Skin of body (tissue), 2 donors: ENCODE results near the gene MMP24. TPM values are rescaled to one million over a fixed set of nuclear protein-coding genes. Genes with fewer than 3 reads are reported as not detected.
"Not testable (repeated sequence)": the region's sequence is repeated elsewhere in the genome, so short reads cannot be mapped to it uniquely, and the experiment has no call there.

Source experiments
- DNase-seq: peaks from one replicate; lab custom pipeline; 2025; lab: John Stamatoyannopoulos, UW
- total RNA-seq: library from RNA; depleted of rRNA; stranded (reverse); fragments of >200 nt; gene quantifications from one replicate; pipeline ENCODE4 v1.2.3, GENCODE V29; 2014

Gene MMP24
- total RNA-seq, 1 donor from 2014 or later: 0.39 TPM

DNA sequence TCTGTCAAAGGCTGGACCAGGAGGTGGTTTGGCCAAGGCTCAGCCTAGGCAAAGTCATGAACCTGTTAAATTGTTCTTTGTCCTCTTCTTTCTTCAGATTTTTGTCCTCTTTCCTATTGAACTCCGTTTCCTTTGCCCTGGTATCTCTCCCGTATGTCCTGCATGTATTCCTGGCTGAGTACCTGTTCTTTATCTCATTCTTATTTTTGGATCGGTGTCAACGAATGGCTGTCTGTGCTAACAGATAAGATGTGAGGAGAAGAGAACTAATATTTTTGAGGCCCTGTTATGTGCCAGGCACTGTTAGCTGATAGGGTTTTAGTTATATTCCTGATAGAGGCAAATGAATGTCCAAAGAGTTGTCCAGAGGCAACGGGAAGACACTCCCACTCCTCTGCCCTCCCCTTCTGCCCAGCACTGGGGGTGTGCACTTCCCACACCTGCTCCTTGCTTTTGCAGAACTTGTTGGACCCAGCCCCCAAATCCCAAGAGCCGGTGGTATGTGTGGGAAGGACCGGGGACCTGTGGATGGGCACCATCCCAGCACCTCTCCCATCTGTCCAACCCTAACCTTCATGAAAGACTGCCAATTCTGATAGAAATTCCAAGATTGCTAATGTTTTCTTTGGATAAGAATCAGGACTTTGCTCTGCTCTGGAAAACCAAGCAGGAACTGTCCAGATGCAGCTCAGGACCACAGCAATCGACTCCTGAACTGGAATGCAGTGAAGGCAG lies 30.9 kb downstream of the MMP24 start:
- no peak for DNase-seq

DNA sequence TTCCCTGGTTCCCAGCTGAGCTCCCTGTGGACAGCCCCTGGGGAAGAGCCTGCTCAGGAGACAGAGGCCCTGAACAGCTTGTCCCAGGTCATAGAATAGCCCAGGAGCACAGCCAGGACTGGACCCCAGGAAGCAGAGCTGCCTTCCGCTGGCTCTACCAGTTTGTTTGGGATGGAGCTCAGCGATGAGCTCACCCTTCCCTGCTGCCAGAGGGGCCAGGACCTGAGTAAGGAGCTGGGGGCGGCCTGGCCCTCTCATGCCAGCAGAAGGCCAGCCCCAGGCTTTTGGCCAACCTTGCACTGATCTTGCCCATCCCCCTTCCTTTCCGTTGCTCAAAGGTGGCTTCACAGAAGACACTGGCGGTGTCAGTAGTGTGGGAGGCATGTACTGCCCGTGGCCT lies 33.9 kb downstream of the MMP24 start:
- DNase-seq: no peak

DNA sequence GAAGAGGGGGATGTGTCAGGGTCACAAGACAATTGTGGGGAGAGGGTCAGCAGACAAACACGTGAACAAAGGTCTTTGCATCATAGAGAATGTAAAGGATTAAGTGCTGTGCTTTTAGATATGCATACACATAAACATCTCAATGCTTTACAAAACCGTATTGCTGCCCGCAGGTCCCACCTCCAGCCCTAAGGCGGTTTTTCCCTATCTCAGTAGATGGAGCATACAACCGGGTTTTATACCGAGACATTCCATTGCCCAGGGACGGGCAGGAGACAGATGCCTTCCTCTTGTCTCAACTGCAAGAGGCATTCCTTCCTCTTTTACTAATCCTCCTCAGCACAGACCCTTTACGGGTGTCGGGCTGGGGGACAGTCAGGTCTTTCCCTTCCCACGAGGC lies 35.8 kb downstream of the MMP24 start:
- not testable (repeated sequence) for DNase-seq

DNA sequence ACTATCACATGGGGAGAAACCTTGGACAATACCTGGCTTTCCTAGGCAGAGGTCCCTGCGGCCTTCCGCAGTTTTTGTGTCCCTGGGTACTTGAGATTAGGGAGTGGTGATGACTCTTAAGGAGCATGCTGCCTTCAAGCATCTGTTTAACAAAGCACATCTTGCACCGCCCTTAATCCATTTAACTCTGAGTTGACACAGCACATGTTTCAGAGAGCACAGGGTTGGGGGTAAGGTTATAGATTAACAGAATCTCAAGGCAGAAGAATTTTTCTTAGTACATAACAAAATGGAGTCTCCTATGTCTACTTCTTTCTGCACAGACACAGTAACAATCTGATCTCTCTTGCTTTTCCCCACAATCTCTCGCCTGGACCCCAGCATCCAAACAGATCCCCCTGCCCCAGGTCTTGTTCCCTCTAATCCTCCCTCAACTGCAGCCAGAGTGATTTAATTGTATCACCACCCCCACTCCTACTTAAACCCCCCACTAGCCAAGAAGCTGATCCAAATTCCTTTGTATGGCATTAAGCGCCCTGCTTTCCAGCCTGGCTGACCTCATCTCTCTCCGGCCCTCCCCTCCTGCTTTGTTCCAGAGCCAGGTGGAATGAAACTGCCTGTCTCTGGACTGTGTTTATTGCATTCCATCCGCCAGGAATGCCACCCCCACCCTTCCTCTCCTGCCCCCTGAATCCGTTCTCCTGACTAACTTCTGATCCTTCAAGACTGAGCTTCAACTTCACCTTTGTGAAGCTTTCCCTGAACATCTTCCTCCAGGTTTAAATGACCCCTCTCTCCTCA lies 36.4 kb downstream of the MMP24 start:
- DNase-seq: not testable (repeated sequence)

DNA sequence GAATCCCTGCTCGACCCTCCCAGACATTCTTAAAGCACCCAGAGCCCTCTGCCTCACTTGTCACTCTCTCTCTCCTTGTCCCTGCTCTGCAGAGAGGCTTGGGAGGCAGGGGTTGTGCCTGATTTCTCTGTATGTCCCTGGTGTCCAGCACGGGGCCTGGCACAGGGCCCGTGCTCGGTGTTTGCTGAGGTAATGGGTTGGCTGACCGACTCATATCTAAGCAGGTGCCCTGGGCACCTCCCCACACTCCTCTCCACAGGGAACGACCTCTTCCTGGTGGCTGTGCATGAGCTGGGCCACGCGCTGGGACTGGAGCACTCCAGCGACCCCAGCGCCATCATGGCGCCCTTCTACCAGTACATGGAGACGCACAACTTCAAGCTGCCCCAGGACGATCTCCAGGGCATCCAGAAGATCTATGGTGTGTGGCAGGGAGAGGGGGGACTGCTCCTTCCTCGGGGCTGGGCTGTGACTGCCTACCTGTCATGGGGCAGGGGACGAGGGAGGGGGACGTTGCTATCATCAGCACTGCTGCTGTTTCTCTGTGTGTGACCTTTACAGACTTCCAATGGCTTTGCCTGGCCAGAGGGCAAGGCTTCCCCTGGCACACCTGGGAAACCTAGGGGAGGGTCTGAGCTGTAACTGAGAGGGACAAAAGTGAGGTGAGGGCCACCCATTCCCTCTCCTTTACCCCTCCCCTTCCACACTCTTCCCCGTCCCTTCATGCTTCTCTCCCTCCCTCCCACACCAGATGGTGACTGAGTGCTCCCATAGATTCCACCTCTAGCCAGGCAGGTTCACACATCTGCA lies 37.2 kb downstream of the MMP24 start:
- no peak for DNase-seq

DNA sequence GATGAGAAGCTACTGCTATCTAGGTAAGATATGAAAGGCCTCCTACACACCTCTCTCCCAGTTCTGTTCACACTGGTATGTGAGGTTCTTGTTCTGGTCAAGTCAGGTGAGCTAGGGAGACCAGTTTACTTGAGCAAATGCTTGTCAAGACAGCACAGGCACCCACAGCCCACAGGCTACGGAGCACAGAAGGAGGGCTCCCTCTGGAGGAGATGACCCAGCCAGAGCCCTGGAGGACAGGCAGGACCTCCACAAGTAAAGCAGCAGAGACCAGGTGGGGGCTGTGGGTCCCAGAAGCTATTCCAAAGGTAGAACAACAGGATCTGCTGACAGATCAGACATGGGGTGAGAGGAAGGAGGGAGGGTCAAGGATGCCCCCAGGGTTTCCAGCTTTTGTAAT lies 38.3 kb downstream of the MMP24 start:
- no peak for DNase-seq

DNA sequence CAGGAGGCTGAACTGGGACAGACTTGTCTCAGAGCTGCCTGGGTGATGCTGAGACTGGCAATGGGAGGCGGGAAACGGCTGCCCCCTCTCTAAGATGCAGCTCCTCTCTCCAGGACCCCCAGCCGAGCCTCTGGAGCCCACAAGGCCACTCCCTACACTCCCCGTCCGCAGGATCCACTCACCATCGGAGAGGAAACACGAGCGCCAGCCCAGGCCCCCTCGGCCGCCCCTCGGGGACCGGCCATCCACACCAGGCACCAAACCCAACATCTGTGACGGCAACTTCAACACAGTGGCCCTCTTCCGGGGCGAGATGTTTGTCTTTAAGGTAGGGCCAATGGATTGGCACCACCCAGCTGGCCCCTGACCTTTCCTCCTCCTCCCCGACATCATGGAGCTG lies 40.6 kb downstream of the MMP24 start:
- DNase-seq: no peak

DNA sequence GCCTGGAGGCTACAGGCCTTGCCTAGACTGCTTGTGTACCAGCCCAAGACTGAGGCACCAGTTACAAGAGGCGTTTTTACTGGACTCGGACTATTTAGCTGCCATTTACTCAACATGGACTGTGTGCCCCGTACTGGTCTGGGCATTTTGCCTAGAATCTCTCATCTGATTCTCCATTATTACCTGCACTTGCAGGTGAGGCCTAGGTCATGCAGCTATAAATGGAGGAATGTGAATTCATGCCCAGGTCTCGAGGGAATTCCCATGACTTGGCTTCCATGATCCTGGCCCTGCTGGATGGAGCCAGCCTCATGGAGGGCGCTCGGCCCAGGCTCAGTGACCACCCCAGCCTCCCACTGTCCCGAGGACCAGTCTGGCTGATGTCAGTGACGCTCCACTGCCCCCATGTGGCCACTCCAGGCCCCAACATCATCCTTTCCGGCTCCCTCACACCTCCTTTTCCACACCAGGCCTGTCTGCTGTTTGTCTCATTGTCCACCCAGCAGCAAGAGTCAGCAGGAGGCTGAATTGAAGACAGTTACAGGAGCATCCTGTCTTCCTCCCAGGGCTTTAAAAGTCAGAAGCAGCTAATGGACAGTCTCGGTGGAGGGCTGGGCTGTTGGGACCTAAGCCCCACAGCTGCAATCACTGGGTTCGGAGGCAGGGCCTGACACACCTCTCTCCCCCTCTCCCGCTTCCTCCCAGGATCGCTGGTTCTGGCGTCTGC lies 42.7 kb downstream of the MMP24 start:
- no peak for DNase-seq

DNA sequence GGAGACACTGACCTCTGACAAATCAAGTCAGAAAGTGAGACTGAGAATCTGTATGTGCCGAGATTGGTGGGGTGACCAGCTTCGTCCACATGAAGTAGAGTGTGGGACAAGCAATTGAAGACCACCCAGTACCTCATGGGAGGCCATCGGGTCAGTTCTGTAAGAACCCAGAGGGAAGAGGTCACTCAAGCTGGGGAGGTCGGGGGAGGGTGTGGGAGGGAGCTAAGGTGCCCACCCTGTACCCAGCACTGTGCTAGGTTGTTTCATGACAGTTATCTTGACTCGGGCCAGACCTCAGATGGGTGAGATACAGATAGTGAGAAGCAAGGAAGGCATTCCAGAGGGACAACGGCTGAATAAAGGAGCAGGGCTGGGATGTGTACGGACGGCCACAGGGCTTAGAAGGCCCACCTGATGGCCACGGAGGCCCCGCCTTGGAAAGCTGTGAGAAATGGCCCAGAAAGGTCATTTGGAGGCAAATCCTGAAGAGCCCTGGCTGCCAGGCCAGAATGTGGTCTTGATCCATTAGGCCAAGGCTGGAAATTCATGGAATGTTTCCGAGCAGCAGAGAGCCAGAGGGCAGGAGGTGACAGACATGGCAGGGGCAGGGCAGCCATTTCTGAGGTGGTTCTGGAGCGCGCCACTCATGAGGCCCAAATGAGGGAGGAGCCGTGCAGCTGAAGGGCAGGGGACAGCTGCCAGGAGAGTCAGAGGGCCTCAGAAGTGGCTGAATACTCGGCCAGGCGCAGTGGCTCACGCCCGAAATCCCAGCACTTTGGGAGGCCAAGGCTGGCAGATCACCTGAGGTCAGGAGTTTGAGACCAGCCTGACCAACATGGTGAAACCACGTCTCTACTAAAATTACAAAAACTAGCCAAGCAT lies 43.8 kb downstream of the MMP24 start:
- DNase-seq: no peak

DNA sequence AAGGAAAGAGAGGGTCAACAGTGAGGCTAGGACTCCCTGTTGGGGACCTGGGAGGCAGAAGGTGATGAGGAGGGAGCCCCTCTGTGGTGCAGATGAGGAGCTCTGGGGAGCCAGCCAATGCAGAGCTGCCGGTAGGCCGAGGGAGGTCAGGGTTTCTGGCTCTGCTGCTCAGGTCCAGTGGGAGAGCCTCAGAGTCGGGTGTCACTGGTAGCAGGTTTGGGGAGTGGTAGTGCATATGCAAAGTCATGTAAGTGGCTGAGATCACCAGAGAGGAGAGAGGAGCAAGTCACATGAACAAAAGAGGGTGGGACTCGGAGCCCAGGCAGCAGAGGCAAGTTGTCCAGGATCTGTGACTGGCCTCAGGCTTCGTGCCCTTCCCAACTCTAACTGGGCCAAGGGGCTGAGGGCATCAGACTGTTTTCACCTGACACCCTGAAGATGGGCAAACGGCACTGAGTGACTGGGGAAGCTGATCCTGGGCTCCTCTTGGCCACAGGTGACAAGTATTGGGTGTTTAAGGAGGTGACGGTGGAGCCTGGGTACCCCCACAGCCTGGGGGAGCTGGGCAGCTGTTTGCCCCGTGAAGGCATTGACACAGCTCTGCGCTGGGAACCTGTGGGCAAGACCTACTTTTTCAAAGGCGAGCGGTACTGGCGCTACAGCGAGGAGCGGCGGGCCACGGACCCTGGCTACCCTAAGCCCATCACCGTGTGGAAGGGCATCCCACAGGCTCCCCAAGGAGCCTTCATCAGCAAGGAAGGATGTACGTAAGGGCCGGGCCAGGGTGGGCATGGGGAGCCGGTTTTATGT lies 44.8 kb downstream of the MMP24 start:
- DNase-seq: no peak

DNA sequence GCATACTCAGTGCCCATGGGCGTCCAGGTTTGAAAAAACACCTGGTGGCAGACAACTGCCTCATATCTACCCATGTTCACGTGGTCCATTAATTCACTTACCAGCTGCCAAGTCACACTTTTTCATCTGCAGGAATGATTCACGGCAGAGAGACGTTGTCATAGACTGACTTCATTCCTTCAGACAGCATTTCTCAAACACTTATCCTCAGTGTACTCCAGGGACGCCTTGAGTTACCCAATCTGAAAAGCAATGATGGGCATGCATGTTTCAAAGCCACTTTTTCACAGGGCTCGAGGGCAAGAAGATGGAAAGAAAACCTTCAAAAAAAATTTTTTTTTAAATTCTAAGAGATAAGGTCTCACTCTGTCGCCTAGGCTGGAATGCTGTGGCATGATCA lies 45.4 kb downstream of the MMP24 start:
- DNase-seq: no peak

DNA sequence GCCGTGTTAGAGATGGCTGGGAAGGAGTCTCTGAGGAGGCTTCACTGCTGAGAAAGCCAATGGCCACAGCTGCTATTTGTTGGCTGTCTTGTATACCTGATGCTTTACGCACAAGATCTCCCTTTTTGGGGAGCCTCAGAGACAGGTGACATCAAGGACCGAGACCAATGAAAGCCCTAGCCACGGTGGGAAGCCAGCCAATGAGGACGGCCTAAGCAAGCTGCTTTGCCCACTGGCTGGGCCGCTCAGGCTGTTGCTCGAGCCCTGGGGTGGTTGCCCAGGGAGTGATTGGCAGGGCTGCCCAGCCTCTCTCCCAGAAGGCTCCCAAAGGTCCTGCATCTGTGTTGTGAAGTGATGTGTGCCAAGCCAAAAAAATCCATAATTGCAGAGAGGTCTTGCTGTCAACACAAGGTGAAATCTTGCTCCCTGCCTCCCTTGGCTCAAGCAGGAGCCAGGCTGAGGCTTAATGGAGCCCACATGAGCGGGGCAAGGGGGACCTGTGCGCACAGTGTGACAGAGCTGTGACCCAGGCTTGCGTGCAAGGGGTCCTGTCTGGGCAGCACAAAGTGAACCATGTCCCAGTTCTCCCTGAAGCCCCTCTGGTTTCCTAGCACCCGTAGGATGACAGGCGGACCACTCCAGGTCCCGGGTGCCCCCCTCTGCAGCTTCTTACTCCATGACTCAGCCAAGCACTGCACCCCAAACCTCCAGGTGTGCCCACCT lies 47.1 kb downstream of the MMP24 start:
- DNase-seq: no peak

DNA sequence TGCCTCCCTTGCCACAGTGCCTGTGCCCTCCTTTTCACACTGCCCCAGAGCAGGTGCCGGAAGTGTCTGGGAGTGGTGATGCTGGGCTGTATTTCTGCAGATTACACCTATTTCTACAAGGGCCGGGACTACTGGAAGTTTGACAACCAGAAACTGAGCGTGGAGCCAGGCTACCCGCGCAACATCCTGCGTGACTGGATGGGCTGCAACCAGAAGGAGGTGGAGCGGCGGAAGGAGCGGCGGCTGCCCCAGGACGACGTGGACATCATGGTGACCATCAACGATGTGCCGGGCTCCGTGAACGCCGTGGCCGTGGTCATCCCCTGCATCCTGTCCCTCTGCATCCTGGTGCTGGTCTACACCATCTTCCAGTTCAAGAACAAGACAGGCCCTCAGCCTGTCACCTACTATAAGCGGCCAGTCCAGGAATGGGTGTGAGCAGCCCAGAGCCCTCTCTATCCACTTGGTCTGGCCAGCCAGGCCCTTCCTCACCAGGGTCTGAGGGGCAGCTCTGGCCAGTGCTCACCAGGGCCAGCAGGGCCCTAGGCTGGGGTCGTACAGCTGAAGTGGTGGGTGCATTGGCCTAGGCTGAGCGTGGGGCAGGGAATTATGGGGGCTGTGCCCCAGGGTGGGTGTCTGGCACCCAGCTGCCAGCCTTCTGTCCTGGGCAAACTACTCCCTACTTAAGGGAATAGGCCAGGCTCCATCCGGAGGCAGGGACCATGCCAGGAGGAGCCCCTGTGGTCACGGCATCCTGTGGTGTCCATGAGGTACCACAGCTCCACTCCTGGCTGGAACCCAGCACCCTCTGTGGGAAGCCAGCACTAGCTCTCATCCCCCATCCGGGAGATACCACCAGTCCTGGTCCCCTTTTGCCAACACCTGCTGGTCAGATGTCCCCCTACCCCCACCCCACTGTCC lies 47.9 kb downstream of the MMP24 start:
- DNase-seq: no peak

DNA sequence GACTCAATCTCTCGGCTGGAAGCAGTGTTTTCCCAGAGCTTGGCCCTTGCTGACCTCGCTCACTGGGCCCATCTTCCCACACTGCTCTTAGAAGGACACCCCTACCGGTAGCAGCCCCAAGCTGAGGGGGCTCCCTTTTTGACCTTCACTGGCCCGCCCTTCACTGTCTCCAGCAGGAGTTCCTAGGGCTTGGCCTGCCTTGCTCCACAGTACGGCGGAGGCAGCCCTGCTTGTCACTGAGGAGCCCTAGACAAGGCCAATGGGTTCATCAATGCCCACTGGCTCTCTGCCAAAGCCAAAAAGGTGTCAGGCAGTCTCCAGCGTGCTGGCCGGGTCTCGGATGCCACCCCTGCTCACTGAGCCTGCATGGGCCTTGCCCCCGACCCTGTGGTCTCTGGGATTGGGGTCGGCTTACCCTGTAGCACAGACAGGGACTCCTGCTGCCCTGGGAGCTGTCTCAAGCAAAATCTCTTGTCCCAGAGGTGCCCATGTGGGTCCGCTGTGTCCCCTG lies 49.3 kb downstream of the MMP24 start:
- no peak for DNase-seq

DNA sequence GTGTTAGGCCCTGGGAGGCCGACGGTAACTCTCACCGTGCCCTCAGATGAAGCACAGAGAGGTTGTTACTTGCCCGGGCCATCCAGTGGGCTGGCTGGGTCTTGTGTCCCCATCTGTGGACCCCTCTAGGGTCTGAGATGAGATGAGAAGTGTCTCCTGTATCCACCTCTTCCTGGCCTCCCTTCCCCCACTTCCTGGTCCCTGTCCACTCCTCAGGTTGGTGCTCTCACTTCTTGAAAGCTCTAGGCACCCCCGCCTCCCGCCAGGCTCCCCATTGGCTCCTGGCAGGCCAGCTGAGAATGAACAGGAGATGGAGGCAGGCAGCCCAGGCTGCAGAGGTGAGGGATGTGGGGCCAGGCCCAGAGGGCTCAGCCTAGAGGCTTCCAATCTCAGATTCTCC lies 49.9 kb downstream of the MMP24 start:
- no peak for DNase-seq

DNA sequence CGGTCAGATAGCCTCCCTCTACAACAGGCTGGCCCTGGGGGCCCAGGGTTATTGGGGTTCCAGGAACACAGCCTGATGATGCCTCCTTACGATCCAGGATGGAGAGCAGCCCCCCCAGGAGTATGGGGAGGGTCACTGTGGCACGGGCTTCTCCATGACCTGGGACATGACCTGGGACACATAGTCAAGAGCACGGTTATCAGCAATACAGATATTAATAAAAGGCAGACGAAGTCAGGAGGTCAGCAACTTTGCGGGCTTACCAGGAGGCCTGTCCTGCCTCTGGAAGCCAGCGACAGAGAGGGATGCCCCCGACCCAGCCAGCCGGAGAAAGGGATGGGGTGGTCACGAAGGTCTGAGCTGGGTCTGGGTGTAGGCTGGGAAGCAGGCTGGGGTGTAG lies 50.6 kb downstream of the MMP24 start:
- DNase-seq: no peak

DNA sequence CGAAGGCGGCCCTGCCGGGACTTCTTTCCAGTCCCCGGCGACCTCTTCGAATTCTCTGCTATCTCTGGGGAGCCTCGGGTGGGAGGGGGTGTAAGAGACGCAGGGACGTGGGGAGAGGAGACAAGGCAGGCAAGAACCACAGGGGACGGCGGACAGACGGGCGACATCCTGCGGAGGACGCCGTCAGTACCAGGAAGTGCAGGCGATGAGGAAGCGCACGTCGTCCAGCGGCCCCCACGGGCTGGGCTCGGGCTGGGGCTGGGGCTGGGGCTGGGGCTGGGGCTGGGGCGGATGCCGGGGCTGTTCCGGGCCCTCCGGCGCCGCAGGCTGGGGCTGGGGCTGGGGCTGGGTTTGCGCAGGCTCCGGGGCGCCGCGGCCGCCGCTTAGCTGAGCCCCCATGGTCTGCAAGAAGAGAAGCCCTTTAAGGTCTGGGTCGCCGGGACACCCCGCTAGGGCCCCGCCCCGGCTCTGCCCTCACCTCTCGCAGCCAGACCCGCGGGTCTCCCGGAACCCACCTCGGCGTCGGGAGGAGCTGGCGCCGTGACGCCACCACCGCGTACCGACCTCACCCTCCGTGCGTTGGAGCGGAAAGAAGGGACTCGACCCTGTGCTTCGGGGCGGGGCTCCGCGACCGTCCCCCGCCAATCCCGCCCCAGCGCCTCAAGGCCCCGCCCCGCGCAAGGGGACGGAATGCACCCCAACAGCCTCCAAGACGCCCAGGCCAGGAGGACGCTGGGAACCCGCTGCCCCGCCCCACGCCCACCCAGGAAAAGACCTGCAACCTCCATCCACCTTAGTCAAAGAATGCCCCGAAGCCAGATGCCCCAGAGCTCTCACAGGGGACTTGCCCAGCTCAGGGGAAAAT lies 51.3 kb downstream of the MMP24 start, which contains the start of gene MMP24OS:
Gene MMP24OS, minus strand, starts transcription at position 592 of the 865 bp plus-strand sequence. Its CDS starts 193 bp downstream, at position 399.
- DNase-seq: peak; percentile 68
